NB4 (cell line): Measurements from ENCODE around the gene TMEM238.

Source experiments
- TF ChIP-seq, protein P1 (sequence below): IDR thresholded peaks from 2 replicates; pipeline ENCODE4 v1.6.1; 2011; ENCODE audit warnings: low read depth, low read length
- TF ChIP-seq, protein P2 (sequence below): IDR thresholded peaks from one replicate; pipeline ENCODE4 v1.5.1; 2012; ENCODE audit warnings: low read depth, low read length

DNA sequence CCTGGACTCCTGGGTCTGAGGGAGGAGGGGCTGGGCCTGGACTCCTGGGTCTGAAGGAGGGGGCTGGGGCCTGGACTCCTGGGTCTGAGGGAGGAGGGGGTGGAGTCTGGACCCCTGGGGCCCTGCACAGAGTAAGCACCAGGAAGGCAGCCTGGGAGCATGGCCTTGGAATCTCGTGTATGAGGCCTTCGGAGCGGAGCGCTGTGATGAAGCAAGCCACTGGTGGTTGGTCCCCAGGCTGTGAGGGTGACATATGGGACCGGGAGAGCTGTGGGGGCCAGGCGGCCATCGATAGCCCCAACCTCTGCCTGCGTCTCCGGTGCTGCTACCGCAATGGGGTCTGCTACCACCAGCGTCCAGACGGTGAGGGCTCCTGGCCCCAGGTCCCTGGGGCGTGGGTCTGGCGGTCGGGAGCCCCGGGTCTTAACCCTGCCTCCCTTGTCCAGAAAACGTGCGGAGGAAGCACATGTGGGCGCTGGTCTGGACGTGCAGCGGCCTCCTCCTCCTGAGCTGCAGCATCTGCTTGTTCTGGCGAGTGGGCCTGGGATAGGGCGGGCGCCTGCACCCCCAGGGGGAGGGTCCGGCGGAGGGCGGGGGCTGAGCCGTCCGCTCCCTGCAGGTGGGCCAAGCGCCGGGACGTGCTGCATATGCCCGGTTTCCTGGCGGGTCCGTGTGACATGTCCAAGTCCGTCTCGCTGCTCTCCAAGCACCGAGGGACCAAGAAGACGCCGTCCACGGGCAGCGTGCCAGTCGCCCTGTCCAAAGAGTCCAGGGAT lies 6.5 kb downstream of the TMEM238 start:
- TF ChIP-seq, protein P1, sequence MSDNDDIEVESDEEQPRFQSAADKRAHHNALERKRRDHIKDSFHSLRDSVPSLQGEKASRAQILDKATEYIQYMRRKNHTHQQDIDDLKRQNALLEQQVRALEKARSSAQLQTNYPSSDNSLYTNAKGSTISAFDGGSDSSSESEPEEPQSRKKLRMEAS = no peak
- TF ChIP-seq, protein P2, sequence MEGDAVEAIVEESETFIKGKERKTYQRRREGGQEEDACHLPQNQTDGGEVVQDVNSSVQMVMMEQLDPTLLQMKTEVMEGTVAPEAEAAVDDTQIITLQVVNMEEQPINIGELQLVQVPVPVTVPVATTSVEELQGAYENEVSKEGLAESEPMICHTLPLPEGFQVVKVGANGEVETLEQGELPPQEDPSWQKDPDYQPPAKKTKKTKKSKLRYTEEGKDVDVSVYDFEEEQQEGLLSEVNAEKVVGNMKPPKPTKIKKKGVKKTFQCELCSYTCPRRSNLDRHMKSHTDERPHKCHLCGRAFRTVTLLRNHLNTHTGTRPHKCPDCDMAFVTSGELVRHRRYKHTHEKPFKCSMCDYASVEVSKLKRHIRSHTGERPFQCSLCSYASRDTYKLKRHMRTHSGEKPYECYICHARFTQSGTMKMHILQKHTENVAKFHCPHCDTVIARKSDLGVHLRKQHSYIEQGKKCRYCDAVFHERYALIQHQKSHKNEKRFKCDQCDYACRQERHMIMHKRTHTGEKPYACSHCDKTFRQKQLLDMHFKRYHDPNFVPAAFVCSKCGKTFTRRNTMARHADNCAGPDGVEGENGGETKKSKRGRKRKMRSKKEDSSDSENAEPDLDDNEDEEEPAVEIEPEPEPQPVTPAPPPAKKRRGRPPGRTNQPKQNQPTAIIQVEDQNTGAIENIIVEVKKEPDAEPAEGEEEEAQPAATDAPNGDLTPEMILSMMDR = no peak
